IMR-90 (cell line): Measurements from ENCODE around the gene TANGO6. TPM values are rescaled to one million over a fixed set of nuclear protein-coding genes. Genes with fewer than 3 reads are reported as not detected.

ENCODE experiments used
- ATAC-seq: fragments of 200-7000 bp; cut with Tn5 transposase; 2 replicates; pipeline ENCODE4 v1.9.1; 2020; ENCODE audit warnings: low read depth, mild to moderate bottlenecking, moderate library complexity
- BruUV-seq: library from RNA; stranded (reverse); fragments of 400-500 nt; replicated peaks from 2 replicates; lab custom pipeline; 2021; lab: Mats Ljungman, UMichigan
- CTCF ChIA-PET: fragments of 300-600 bp; formaldehyde crosslinking; extraction: SDS; loops from one replicate; lab custom pipeline; 2021; ENCODE audit warnings: antibody characterized with exemption; lab: Yijun Ruan, JAX
- POLR2A ChIA-PET: fragments of 300-600 bp; sonication (Branson Sonifier 250); formaldehyde crosslinking; loops from one replicate; lab custom pipeline; 2022; ENCODE audit warnings: antibody characterized with exemption; ENCODE audit not compliant: unreplicated experiment; lab: Charles Lee
- DNase-seq: peaks from one replicate; pipeline ENCODE4 v3.0.0; 2013
- H2AFZ ChIP-seq: replicated peaks from 2 replicates; pipeline ENCODE3; 2013; ENCODE audit warnings: low read length, mild to moderate bottlenecking; ENCODE audit not compliant: poor library complexity
- H2AK5ac ChIP-seq: 2 replicates; pipeline ENCODE4 v1.6.1; 2013; ENCODE audit warnings: low read depth, low read length, inconsistent platforms
- H2AK9ac ChIP-seq: replicated peaks from 2 replicates; pipeline ENCODE3; 2013; ENCODE audit warnings: mild to moderate bottlenecking, low read depth, low read length, moderate library complexity; ENCODE audit not compliant: poor library complexity
- H2BK120ac ChIP-seq: 2 replicates; pipeline ENCODE4 v1.6.1; 2013; ENCODE audit warnings: low read depth, low read length, inconsistent platforms
- H2BK15ac ChIP-seq: 3 replicates; pipeline ENCODE4 v1.6.1; 2013; ENCODE audit warnings: low read depth, low read length, inconsistent platforms
- H2BK20ac ChIP-seq: 2 replicates; pipeline ENCODE4 v1.6.1; 2013; ENCODE audit warnings: low read depth, mild to moderate bottlenecking, inconsistent platforms, low read length, moderate library complexity
- H2BK5ac ChIP-seq: 2 replicates; pipeline ENCODE4 v1.6.1; 2013; ENCODE audit warnings: mild to moderate bottlenecking, low read depth, low read length, inconsistent platforms; ENCODE audit not compliant: poor library complexity, severe bottlenecking
- H3K14ac ChIP-seq: replicated peaks from 2 replicates; pipeline ENCODE4 v1.6.1; 2013; ENCODE audit warnings: low read depth, low read length, inconsistent platforms
- H3K18ac ChIP-seq: 2 replicates; pipeline ENCODE4 v1.6.1; 2013; ENCODE audit warnings: low read depth, low read length, control low read depth
- H3K23ac ChIP-seq: 2 replicates; pipeline ENCODE4 v1.6.1; 2013; ENCODE audit warnings: low read depth, low read length, inconsistent platforms
- H3K27ac ChIP-seq: 2 replicates; pipeline ENCODE4 v1.5.1; 2013; ENCODE audit warnings: mild to moderate bottlenecking, control low read depth, low read length; ENCODE audit not compliant: insufficient read depth
- H3K27me3 ChIP-seq: 2 replicates; pipeline ENCODE4 v1.6.1; 2013; ENCODE audit warnings: low read length; ENCODE audit not compliant: control insufficient read depth, insufficient read depth
- H3K36me3 ChIP-seq: 2 replicates; pipeline ENCODE4 v1.6.1; 2013; ENCODE audit warnings: low read length, mixed read lengths; ENCODE audit not compliant: control insufficient read depth, insufficient read depth
- H3K4ac ChIP-seq: 2 replicates; pipeline ENCODE4 v1.6.1; 2013; ENCODE audit warnings: low read depth, low read length, inconsistent platforms
- H3K4me1 ChIP-seq: 2 replicates; pipeline ENCODE4 v1.6.1; 2013; ENCODE audit warnings: low read length, mixed read lengths; ENCODE audit not compliant: control insufficient read depth, insufficient read depth
- H3K4me2 ChIP-seq: 2 replicates; pipeline ENCODE4 v1.6.1; 2013; ENCODE audit warnings: low read depth, mild to moderate bottlenecking, control low read depth, low read length, moderate library complexity
- H3K4me3 ChIP-seq: 2 replicates; pipeline ENCODE4 v1.5.1; 2013; ENCODE audit warnings: low read depth, mild to moderate bottlenecking, control low read depth, low read length, moderate library complexity; ENCODE audit not compliant: insufficient read depth
- H3K56ac ChIP-seq: 2 replicates; pipeline ENCODE4 v1.6.1; 2013; ENCODE audit warnings: low read length, inconsistent platforms; ENCODE audit not compliant: insufficient read depth; ENCODE audit errors: extremely low read depth
- H3K79me1 ChIP-seq, 2 experiments: 2 replicates each; pipeline ENCODE4 v1.6.1; 2013; ENCODE audit warnings: low read length in 2 of 2, inconsistent platforms in 1 of 2, low read depth in 1 of 2
- H3K9ac ChIP-seq: 2 replicates; pipeline ENCODE4 v1.6.1; 2013; ENCODE audit warnings: low read depth, low read length, control low read depth
- H3K9me1 ChIP-seq: 2 replicates; pipeline ENCODE4 v1.6.1; 2013; ENCODE audit warnings: low read length, inconsistent platforms; ENCODE audit not compliant: insufficient read depth
- H3K9me3 ChIP-seq: 2 replicates; pipeline ENCODE4 v1.6.1; 2013; ENCODE audit warnings: low read length; ENCODE audit not compliant: control insufficient read depth, insufficient read depth
- H4K20me1 ChIP-seq: 2 replicates; pipeline ENCODE4 v1.6.1; 2013; ENCODE audit warnings: low read length, inconsistent platforms; ENCODE audit not compliant: insufficient read depth
- H4K5ac ChIP-seq: 2 replicates; pipeline ENCODE4 v1.6.1; 2013; ENCODE audit warnings: mild to moderate bottlenecking, low read depth, low read length, control low read depth
- H4K8ac ChIP-seq, 2 experiments: 2 replicates each; pipeline ENCODE4 v1.6.1; 2013; ENCODE audit warnings: low read depth in 2 of 2, low read length in 2 of 2, control low read depth in 1 of 2, inconsistent platforms in 1 of 2
- H4K91ac ChIP-seq: 2 replicates; pipeline ENCODE4 v1.6.1; 2013; ENCODE audit warnings: low read depth, low read length, inconsistent platforms; ENCODE audit not compliant: insufficient read depth
- BHLHE40 ChIP-seq: fragments of 150-350 bp; IDR thresholded peaks from 2 replicates; pipeline ENCODE4 v1.6.1; 2016; ENCODE audit warnings: mild to moderate bottlenecking, low read depth, low read length
- FOS ChIP-seq: fragments of 150-350 bp; IDR thresholded peaks from 2 replicates; pipeline ENCODE4 v1.6.1; 2016; ENCODE audit warnings: low read depth, low read length
- MXI1 ChIP-seq: IDR thresholded peaks from 2 replicates; pipeline ENCODE4 v1.6.1; 2012; ENCODE audit warnings: low read depth, mild to moderate bottlenecking, low read length, moderate library complexity, borderline replicate concordance
- NFE2L2 ChIP-seq: fragments of 150-350 bp; IDR thresholded peaks from 2 replicates; pipeline ENCODE4 v1.6.1; 2016; ENCODE audit warnings: low read depth, mild to moderate bottlenecking, low read length
- POLR2A ChIP-seq: IDR thresholded peaks from 2 replicates; pipeline ENCODE4 v1.6.1; 2012; ENCODE audit warnings: mild to moderate bottlenecking, low read depth, low read length
- RCOR1 ChIP-seq: IDR thresholded peaks from 2 replicates; pipeline ENCODE4 v1.6.1; 2012; ENCODE audit warnings: mild to moderate bottlenecking, low read length, improper control_type of control experiment; ENCODE audit not compliant: insufficient replicate concordance
- RFX5 ChIP-seq: IDR thresholded peaks from 2 replicates; pipeline ENCODE4 v1.8.0; 2012; ENCODE audit warnings: low read depth, mild to moderate bottlenecking, low read length, moderate library complexity
- WGBS, 2 experiments: methylation state at CpG; one replicate each; pipeline versions ENCODE4 v1.1.5 to v1.1.7; 2013; ENCODE audit warnings: missing lambda C conversion rate in 2 of 2; ENCODE audit not compliant: insufficient read length in 1 of 2; ENCODE audit errors: extremely low coverage in 2 of 2; 5-methylcytosine and 5-hydroxymethylcytosine counted together
- dilution Hi-C: fragments of 300-500 bp; cut with HindIII; formaldehyde crosslinking; loops from one replicate; pipeline ENCODE4 v1.14.3; 2018; ENCODE audit warnings: low sequenced_read_pairs; ENCODE audit not compliant: unreplicated experiment
- in situ Hi-C: fragments of 300-500 bp; cut with MboI; formaldehyde crosslinking; loops from 3 replicates; pipeline ENCODE4 v1.14.3; 2019; ENCODE audit warnings: low sequenced_read_pairs, inconsistent platforms, mixed read lengths
- intact Hi-C: fragments of 100-400 bp; cut with micrococcal nuclease; formaldehyde crosslinking; loops from 2 replicates; pipeline ENCODE4 v1.10.0; 2022
- polyA plus RNA-seq, 3 experiments: library from polyadenylated mRNA; depleted of rRNA; stranded (reverse); fragments of >200 nt; gene quantifications; 2 replicates each; pipeline ENCODE4 v1.2.3, GENCODE V29; 2012; ENCODE audit warnings: low replicate concordance in 1 of 3
- total RNA-seq: library from RNA; depleted of rRNA; stranded (reverse); fragments of >200 nt; gene quantifications from 2 replicates; pipeline ENCODE4 v1.2.3, GENCODE V29; 2012
- TF ChIP-seq, protein P1 (sequence below): conservative IDR thresholded peaks from 2 replicates; pipeline ENCODE4 v1.5.1; 2012; ENCODE audit warnings: mild to moderate bottlenecking, low read depth, low read length, improper control_type of control experiment
- TF ChIP-seq, protein P2 (sequence below): fragments of 150-350 bp; IDR thresholded peaks from 2 replicates; pipeline ENCODE4 v1.6.1; 2016; ENCODE audit warnings: low read depth, mild to moderate bottlenecking, low read length, moderate library complexity, borderline replicate concordance

The TANGO6 gene
- total and polyA plus RNA-seq, 2 of the 4 experiments (the other 2 are of a cell fraction), result 6.7 to 22.4 TPM

DNA sequence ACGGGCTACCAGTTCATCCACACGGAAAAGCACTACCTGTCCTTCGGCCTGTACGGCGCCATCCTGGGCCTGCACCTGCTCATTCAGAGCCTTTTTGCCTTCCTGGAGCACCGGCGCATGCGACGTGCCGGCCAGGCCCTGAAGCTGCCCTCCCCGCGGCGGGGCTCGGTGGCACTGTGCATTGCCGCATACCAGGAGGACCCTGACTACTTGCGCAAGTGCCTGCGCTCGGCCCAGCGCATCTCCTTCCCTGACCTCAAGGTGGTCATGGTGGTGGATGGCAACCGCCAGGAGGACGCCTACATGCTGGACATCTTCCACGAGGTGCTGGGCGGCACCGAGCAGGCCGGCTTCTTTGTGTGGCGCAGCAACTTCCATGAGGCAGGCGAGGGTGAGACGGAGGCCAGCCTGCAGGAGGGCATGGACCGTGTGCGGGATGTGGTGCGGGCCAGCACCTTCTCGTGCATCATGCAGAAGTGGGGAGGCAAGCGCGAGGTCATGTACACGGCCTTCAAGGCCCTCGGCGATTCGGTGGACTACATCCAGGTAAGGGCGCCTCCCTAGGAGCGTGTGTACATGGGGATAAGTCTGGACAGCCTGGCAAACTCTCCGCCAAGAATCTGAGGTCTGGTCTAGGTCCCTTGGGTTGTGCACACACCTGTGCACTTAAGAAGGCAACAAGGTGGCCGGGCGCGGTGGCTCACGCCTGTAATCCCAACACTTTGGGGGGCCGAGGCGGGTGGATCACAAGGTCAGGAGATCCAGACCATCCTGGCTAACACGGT, 266.3 kb downstream of the TANGO6 start:
- CTCF ChIA-PET, result no interaction called here

More for the DNA sequence above, 266.3 kb downstream of the TANGO6 start:
- POLR2A ChIA-PET, result no interaction called here
- intact Hi-C loops, result no loop called here
- Histone ChIP-seq H3K4me1 (peaks cover 4% of the 10 kb centered on the region; the same call in 1 of the 2 replicates), H3K4me2 (no peak overlapping the region), H3K4me3 (no peak overlapping the region), H3K9ac (no peak overlapping the region), H2AK9ac (no peak overlapping the region), H3K9me1 (peaks cover 5% of the 10 kb centered on the region; the same call in 1 of the 2 replicates), H2BK120ac (no peak overlapping the region), H2BK15ac (no peak overlapping the region), H4K20me1 (peaks cover 32% of the 10 kb centered on the region), H3K23ac (no peak overlapping the region), H2AK5ac (no peak overlapping the region), H4K91ac (no peak overlapping the region), H3K27me3 (no peaks in the 10 kb centered on the region), H3K79me1 (peaks cover 0 to 30% of the 10 kb centered on the region in 2 experiments; a peak in 2 of 4 replicates), H3K14ac (no peak overlapping the region), H2BK5ac (no peak overlapping the region), H2BK20ac (no peak overlapping the region), H3K18ac (no peak overlapping the region), H4K8ac (no peak overlapping the region), H3K27ac (no peak overlapping the region), H2AFZ (no peak overlapping the region), H3K9me3 (no peaks in the 10 kb centered on the region), H3K4ac (no peak overlapping the region), H4K5ac (no peak overlapping the region), H3K56ac (no peak overlapping the region), H3K36me3 (peaks cover 16% of the 10 kb centered on the region)
- no TSS peak for BruUV-seq
- dilution Hi-C loops, result no loop called here
- no peak for ATAC-seq
- TF ChIP-seq NFE2L2 (no peak), RFX5 (no peak), POLR2A (no peak), MXI1 (no peak), BHLHE40 (no peak), RCOR1 (no peak), FOS (no peak)
- TF ChIP-seq, protein P1, sequence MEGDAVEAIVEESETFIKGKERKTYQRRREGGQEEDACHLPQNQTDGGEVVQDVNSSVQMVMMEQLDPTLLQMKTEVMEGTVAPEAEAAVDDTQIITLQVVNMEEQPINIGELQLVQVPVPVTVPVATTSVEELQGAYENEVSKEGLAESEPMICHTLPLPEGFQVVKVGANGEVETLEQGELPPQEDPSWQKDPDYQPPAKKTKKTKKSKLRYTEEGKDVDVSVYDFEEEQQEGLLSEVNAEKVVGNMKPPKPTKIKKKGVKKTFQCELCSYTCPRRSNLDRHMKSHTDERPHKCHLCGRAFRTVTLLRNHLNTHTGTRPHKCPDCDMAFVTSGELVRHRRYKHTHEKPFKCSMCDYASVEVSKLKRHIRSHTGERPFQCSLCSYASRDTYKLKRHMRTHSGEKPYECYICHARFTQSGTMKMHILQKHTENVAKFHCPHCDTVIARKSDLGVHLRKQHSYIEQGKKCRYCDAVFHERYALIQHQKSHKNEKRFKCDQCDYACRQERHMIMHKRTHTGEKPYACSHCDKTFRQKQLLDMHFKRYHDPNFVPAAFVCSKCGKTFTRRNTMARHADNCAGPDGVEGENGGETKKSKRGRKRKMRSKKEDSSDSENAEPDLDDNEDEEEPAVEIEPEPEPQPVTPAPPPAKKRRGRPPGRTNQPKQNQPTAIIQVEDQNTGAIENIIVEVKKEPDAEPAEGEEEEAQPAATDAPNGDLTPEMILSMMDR, result no peak
- TF ChIP-seq, protein P2, sequence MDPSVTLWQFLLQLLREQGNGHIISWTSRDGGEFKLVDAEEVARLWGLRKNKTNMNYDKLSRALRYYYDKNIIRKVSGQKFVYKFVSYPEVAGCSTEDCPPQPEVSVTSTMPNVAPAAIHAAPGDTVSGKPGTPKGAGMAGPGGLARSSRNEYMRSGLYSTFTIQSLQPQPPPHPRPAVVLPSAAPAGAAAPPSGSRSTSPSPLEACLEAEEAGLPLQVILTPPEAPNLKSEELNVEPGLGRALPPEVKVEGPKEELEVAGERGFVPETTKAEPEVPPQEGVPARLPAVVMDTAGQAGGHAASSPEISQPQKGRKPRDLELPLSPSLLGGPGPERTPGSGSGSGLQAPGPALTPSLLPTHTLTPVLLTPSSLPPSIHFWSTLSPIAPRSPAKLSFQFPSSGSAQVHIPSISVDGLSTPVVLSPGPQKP, result no peak
- 98% methylated on average over 22 of the region's 48 CpGs; no CpG with 5 or more reads in 1 of the 2 experiments for WGBS, 2 experiments
- in situ Hi-C loops, result loop anchor here (10.0 kb wide), 2 partner anchors 135 to 405 kb away; no protein-coding TSS in a partner anchor
- DNase-seq, result no peak
